Activated T-helper 1 cell treated with Interleukin-2 at 50 U/mL for 16 hours (primary cell): ENCODE results near the gene MBLAC2.

ENCODE experiments used
- DNase-seq: peaks from one replicate; pipeline ENCODE4 v3.0.0-alpha.2; 2020; ENCODE audit warnings: low read depth

Gene MBLAC2

DNA sequence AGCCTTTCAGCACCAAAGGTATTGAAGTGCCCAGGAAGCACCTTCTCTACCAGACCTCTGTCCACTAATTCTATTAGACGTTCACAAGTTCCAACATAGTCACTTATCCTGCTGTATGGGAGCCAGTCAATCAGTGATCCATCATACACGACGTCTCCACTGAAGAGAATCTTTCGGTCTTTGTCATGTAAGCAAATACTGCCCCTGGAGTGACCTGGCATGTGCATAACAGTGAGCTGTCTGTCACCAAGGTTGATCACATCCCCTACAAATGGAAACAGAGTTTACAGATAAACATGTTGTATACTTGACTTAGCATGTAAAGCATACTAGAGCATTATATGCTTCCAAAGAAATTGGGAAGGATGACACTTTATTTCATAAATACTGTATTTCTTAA, 13.3 kb downstream of the MBLAC2 start:
- DNase-seq, result no peak

GRCh38 chr5:90446961-90447360, 27.6 kb downstream of the MBLAC2 start:
- DNase-seq, result no peak

DNA sequence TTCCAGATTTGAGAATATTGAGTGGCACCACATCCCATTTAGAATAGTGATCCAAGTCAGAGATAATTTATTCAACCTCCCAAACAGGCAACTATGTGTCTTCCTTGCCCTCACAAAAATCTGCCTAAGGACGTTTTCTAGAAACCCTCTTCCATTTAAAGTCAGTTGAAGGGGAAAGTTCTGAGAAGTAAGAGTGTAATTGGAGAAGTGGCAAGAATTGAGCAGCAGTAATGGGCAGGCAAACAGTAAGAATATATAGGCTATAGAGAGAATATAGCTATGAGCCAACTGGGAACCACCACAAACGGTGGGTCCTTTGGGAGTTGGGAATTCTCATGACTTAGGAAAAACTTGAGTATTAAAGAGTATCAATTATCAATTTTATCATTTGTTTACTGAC, 33.9 kb downstream of the MBLAC2 start:
- no peak for DNase-seq

- DNase-seq, result no peak
Observed at GRCh38 chr5:90438100-90438499, 36.5 kb downstream of the MBLAC2 start.

GRCh38 chr5:90437663-90438062, 36.9 kb downstream of the MBLAC2 start:
- no peak for DNase-seq

DNA sequence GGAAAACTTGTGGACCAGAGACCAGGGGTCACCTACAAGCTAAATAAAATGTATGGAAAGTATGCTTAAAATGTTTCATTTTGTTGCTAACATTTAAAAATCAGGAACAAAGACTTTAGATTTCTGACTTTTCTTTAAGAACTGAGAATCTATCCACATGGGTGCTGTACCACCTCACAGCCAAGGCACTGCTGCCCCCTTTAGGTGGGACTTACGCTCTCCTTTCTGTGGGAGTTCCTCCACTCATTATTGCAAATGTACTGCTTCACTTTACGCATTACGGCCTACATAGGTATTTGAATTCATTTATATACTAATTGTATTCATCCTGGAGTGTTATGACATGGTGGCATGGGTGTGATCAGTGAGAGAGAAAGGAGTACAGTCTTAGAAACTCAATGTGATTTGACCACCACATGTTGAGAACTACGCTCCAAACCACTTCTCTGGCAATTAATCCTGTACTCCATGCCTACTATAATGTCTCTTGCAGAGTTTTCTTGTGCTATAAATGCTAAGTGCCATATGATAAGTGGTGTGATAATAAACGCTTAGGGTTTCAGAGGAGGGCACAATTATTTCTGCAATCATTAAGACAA, 40.4 kb downstream of the MBLAC2 start:
- DNase-seq, result peak; percentile 10

DNA sequence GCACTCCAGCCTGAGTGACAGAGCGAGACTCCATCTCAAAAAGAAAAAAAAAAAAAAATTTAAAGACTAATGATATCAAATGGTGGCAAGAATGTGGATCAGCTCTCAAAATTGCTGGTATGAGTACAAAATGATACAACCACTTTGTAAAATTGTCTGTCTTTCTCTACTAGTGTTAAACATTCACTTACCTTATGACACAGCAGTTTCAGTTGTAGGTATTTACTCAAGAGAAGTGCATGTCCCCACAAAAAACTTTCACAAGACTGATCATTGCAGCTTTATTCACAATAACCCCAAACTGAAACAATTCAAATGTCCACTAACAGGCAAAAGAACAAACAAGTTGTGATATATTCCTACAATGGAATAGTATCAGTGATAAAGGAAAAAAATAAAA, 50.3 kb downstream of the MBLAC2 start:
- DNase-seq, result no peak

GRCh38 chr5:90421136-90421535, 53.4 kb downstream of the MBLAC2 start:
- no peak for DNase-seq

GRCh38 chr5:90418214-90418613, 56.4 kb downstream of the MBLAC2 start:
- DNase-seq, result no peak

DNA sequence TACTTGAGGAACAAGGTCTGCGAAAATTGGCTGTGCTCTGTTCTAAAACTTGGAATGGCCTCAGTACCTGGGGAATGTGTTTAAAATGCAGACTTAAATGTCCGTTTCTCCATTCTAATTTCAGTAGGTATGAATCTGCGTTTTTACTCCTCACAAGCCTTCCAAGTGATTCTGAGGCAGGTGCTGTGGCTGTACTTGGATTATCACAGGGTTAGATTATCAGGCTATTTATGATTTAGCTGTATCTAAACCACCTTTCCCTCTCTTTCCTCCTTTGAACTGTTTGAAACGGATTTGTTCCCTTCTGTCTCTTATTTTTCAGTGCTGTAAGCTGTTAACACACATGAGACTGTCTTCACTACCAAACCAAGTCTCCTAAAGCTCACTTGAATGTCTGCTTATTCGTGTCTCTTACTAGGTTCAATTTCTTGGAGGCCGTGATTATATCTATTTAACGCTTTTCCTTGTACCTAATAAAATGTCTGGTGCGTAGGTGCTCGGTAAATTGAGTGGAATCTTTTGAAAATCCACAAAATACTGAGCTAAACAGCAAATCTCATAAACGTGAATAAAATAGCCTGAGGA, 64.3 kb downstream of the MBLAC2 start:
- no peak for DNase-seq

DNA sequence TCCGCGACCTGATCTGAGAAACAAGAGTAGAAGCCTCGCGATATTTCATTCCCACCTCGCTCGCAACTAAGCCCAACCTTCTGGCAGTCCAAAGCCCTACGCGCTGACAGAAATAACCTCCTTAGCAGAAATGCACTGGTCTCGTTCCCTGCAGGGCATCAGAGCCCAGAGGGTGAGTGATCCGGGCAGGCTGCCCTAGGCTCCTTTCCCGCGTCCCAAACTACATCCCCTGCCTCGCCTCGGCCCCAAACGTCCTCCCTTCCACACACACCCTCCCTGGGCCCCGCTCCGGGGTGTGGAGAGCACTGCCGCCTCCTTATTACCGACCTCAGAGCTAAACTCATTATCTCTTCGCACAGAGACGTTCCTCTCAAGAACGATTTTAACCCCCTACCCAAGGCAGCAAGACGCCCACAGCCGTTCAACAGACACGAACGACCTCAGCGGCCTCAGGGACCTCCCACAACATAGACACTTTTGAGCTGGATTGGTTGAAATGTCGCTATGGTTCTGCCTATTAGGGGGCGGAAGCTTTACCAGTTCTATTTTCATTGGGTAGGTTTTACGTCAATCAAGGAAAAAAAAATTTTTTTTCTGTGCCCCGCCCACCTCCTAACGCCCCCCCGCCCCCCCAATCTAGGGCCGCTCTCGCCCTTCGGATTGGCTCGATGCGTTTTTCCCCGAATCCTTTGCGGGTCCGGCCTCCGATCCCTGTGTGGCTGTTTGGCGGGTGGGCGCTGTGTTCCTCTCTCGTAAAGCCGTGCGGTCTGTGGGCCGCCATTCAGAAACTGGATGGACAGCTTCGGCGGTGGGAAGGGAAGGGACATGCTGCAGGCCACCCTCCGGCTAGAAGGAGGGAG, 65.0 kb downstream of the MBLAC2 start, which contains the start of gene CETN3:
TSS of gene CETN3 (minus strand) at position 439 of the 860 bp plus-strand sequence. CDS start at position 344, 95 bp downstream.
- peak; percentile 77 for DNase-seq

DNA sequence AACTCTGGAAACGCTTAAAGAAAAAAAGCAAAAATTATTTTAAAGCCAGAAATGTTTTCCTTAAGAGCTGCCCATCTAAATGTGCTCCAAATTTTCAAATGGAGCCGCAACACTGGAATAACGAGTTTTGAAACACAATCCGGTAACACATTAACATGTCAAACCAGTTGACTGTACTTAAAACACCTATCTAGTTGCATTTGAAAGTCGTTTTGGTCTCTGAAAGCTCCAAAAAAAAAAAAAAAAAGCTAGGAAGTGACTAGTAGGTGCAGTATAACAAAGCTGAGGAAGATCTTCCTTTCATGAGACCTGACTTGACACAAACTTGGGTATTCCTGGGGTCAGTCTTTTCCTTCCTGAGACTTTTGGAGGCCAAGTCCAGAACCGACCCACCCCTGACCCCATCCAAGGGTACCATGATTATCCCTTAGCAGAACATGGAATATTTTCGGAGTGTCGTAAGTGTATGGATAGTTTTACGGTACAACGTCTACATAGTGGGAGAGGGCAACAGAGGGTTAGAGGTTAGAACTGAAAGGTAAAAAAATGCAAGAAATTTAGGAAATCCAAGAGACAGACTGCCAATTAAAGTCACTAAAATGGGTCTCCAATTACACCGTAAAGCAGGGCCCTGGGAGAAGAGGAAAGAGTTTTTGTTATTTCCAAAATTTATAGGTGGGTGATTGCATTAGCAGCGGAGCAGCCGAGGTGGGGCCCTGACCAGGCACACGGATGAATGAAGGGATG, 65.8 kb downstream of the MBLAC2 start:
- DNase-seq, result no peak
